IPS DF 6.9 (cell line): Measurements from ENCODE around the gene TUSC2.

Experiments
- DNase-seq: peaks from one replicate; pipeline ENCODE4 v3.0.0-alpha.2; 2013; ENCODE audit warnings: low read depth, low spot score
- H3K27ac ChIP-seq: one replicate; pipeline ENCODE4 v1.5.1; 2013; ENCODE audit warnings: low read length, control low read depth
- H3K27me3 ChIP-seq: 2 replicates; pipeline ENCODE4 v1.6.1; 2013; ENCODE audit warnings: mild to moderate bottlenecking, low read length; ENCODE audit not compliant: control insufficient read depth, insufficient read depth
- H3K36me3 ChIP-seq: 2 replicates; pipeline ENCODE4 v1.6.1; 2013; ENCODE audit warnings: low read length; ENCODE audit not compliant: control insufficient read depth, insufficient read depth
- H3K4me1 ChIP-seq: 2 replicates; pipeline ENCODE4 v1.6.1; 2013; ENCODE audit warnings: low read length; ENCODE audit not compliant: control insufficient read depth, insufficient read depth
- H3K4me3 ChIP-seq: 2 replicates; pipeline ENCODE4 v1.5.1; 2013; ENCODE audit warnings: mild to moderate bottlenecking, low read length
- H3K9me3 ChIP-seq: 2 replicates; pipeline ENCODE4 v1.6.1; 2013; ENCODE audit warnings: low read length, inconsistent platforms; ENCODE audit not compliant: control insufficient read depth, insufficient read depth
- WGBS: extraction: QIAGEN DNeasy Blood & Tissue Kit; methylation state at CpG from one replicate; pipeline ENCODE4 v1.1.7; 2013; ENCODE audit warnings: mixed read lengths, missing lambda C conversion rate; ENCODE audit not compliant: insufficient read length, insufficient coverage; 5-methylcytosine and 5-hydroxymethylcytosine counted together

Gene TUSC2

DNA sequence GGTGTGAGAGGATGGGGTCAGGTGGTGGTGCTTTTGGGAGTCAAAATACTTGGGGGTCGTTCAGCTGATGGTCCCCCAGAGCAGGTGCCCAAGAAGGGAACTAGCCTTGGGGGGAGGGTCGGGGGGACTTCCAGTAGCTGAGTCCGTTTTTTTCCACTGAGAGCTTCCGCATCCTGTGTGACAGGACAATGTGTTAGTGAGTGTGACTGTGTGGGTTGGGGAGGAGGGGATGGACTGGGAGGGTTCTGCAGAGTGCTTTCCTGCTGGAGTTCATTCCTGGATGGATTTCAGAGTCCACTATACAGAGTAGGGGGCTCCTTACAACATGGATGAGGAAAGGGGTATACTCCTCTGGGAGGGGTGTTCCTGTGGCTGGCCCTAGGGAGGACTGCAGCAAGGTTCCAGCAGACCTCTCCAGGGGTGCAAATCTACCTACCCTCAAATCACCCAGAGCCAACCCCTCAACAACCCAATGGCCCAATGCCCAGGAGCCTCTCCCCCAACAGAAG is 4.9 kb downstream of the TUSC2 start:
- Histone ChIP-seq H3K27ac (no peak overlapping the region), H3K36me3 (peaks cover 18% of the 10 kb centered on the region), H3K9me3 (no peaks in the 10 kb centered on the region), H3K27me3 (no peaks in the 10 kb centered on the region), H3K4me3 (no peak overlapping the region), H3K4me1 (peaks cover 8% of the 10 kb centered on the region)
- no peak for DNase-seq
- no CpG with 5 or more reads among the region's 4 CpGs for WGBS

- Histone ChIP-seq H3K27me3 (no peaks in the 10 kb centered on the region), H3K27ac (no peak within 1 kb of the TSS), H3K36me3 (peaks cover 20% of the 10 kb centered on the region), H3K4me3 (peak within 1 kb of the TSS; percentile 85), H3K9me3 (no peaks in the 10 kb centered on the region), H3K4me1 (peaks cover 8% of the 10 kb centered on the region)
- WGBS, result no CpG with 5 or more reads among the region's 31 CpGs
- DNase-seq, result no peak
Observed at GRCh38 chr3:50322386-50323091, 5.5 kb downstream of the TUSC2 start, which contains the start of gene HYAL2. HYAL2 (minus strand) TSS chr3:50322745; CDS start chr3:50320489, 2,256 bp downstream.

GRCh38 chr3:50322115-50322385 is 6.0 kb downstream of the TUSC2 start:
- H3K27me3 ChIP-seq, result no peaks in the 10 kb centered on the region
- H3K4me1 ChIP-seq, result peaks cover 8% of the 10 kb centered on the region
- H3K27ac ChIP-seq, result no peak overlapping the region
- no CpG with 5 or more reads among the region's 14 CpGs for WGBS
- no peaks in the 10 kb centered on the region for H3K9me3 ChIP-seq
- DNase-seq, result no peak
- H3K4me3 ChIP-seq, result peak overlapping the region; percentile 44
- H3K36me3 ChIP-seq, result peaks cover 24% of the 10 kb centered on the region

DNA sequence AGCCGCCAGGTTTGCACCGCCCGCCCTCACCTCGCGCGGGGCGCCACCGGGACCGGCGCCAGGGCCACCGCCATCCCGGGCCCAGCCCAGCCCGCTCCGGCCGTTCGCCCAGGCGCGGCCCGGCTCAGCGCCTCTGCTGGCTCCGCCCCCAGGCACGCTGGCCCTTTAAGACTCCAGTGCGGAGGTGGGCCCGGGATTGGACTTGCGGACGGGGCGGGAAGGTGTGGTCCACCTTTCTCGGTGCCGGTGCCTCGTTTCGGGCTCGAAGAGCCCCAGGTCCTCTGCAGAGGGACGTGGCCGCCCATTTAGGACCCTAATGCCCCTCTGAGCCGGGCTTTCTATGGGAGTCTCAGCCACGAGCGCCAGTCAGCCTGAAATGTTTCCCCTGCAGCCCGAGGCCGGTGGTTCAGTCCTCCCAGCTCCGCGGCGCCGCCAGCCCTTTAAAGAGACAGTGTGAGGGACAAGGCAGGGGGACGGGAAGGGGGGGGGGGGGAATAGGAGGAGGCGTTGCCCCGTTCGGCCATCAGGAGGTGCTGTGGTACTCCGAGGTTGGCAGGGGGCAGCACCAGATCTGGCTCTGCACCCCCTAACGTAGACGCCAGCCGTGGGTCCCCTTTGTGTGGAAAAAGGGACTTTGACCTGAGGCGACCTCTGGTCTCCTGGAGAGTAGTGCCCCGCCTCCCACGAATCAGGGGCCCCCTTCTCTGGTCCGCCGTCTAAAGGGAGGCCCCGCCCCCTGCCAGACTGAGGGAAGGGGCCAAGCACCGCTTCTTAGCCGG is 6.5 kb downstream of the TUSC2 start:
- Histone ChIP-seq H3K36me3 (peaks cover 27% of the 10 kb centered on the region), H3K9me3 (no peaks in the 10 kb centered on the region), H3K27me3 (no peaks in the 10 kb centered on the region), H3K27ac (no peak overlapping the region), H3K4me3 (peak overlapping the region; percentile 85; the same call in 1 of the 2 replicates), H3K4me1 (peaks cover 8% of the 10 kb centered on the region)
- no peak for DNase-seq
- no CpG with 5 or more reads among the region's 59 CpGs for WGBS

DNA sequence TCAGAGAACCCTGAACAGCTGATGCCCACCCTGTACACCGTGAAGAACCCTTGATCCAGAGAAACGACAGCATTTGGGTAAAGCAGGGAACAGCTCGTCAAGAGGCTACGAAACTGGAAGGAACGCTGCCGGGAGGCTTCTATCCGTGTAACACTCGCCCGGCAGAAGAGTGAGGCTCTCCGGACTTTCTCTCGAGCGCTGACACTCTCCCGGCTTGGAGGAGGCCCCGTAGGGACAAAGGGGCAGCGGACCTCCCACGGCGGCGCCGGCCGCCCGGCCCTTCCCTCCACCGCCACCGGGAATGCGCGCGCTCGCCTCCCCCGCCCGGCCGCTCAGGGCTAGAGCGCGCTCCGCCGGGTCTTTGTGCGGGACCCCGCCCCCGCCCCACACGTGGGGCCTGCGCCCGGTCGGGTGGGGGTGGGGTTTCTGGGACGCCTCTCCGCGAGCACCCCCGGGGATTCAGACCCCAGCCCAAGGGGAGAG is 7.1 kb downstream of the TUSC2 start:
- no peaks in the 10 kb centered on the region for H3K27me3 ChIP-seq
- peaks cover 27% of the 10 kb centered on the region for H3K36me3 ChIP-seq
- peak overlapping the region; percentile 85; the same call in 1 of the 2 replicates for H3K4me3 ChIP-seq
- no CpG with 5 or more reads among the region's 45 CpGs for WGBS
- peaks cover 8% of the 10 kb centered on the region for H3K4me1 ChIP-seq
- H3K27ac ChIP-seq, result no peak overlapping the region
- DNase-seq, result no peak
- no peaks in the 10 kb centered on the region for H3K9me3 ChIP-seq

GRCh38 chr3:50319894-50320625 is 8.0 kb downstream of the TUSC2 start:
- WGBS, result no CpG with 5 or more reads among the region's 29 CpGs

GRCh38 chr3:50319181-50319893 is 8.7 kb downstream of the TUSC2 start:
- H3K36me3 ChIP-seq, result peaks cover 27% of the 10 kb centered on the region
- H3K27me3 ChIP-seq, result no peaks in the 10 kb centered on the region
- DNase-seq, result no peak
- no peak overlapping the region for H3K4me3 ChIP-seq
- no CpG with 5 or more reads among the region's 16 CpGs for WGBS
- H3K4me1 ChIP-seq, result peaks cover 7% of the 10 kb centered on the region
- H3K27ac ChIP-seq, result no peak overlapping the region
- H3K9me3 ChIP-seq, result no peaks in the 10 kb centered on the region

More at GRCh38 chr3:50319894-50320625, 8.0 kb downstream of the TUSC2 start:
- H3K9me3 ChIP-seq, result no peaks in the 10 kb centered on the region
- peaks cover 8% of the 10 kb centered on the region for H3K4me1 ChIP-seq
- peaks cover 27% of the 10 kb centered on the region for H3K36me3 ChIP-seq
- H3K27ac ChIP-seq, result no peak overlapping the region
- peak overlapping the region; percentile 85; the same call in 1 of the 2 replicates for H3K4me3 ChIP-seq
- H3K27me3 ChIP-seq, result no peaks in the 10 kb centered on the region
- DNase-seq, result no peak

- DNase-seq, result no peak
- Histone ChIP-seq H3K36me3 (peaks cover 27% of the 10 kb centered on the region), H3K27me3 (no peaks in the 10 kb centered on the region), H3K9me3 (no peaks in the 10 kb centered on the region), H3K4me1 (peaks cover 5% of the 10 kb centered on the region; the same call in 1 of the 2 replicates), H3K27ac (no peak overlapping the region), H3K4me3 (no peak overlapping the region)
- WGBS, result no CpG with 5 or more reads among the region's 10 CpGs
Observed at GRCh38 chr3:50318615-50319014, 9.4 kb downstream of the TUSC2 start.

- Histone ChIP-seq H3K27me3 (no peaks in the 10 kb centered on the region), H3K36me3 (peaks cover 27% of the 10 kb centered on the region), H3K27ac (no peak overlapping the region), H3K4me3 (no peak overlapping the region), H3K9me3 (no peaks in the 10 kb centered on the region), H3K4me1 (peaks cover 5% of the 10 kb centered on the region; the same call in 1 of the 2 replicates)
- DNase-seq, result no peak
- WGBS, result no CpG with 5 or more reads among the region's 11 CpGs
Observed at GRCh38 chr3:50318163-50318562, 9.9 kb downstream of the TUSC2 start.
